Loucy (cell line): ENCODE data around the gene CARD9.

Experiments used
- H2AFZ ChIP-seq: fragments of 200-600 bp; sonication (generic); 2 replicates; pipeline ENCODE4 v1.6.0; 2016; ENCODE audit warnings: antibody characterized with exemption, mild to moderate bottlenecking, low read length, moderate library complexity
- H3F3A ChIP-seq: fragments of 200-600 bp; 2 replicates; pipeline ENCODE4 v1.6.0; 2016; ENCODE audit warnings: antibody characterized with exemption, low read depth, mild to moderate bottlenecking
- H3K27me3 ChIP-seq: fragments of 200-600 bp; sonication (generic); 2 replicates; pipeline ENCODE4 v1.6.1; 2014; ENCODE audit warnings: low read length, mild to moderate bottlenecking; ENCODE audit not compliant: insufficient read depth, poor library complexity, severe bottlenecking
- H3K36me3 ChIP-seq: fragments of 200-600 bp; sonication (generic); 2 replicates; pipeline ENCODE4 v1.6.1; 2016; ENCODE audit warnings: low read length; ENCODE audit not compliant: insufficient read depth
- H3K4me1 ChIP-seq: fragments of 200-600 bp; sonication (generic); 2 replicates; pipeline ENCODE4 v1.5.1; 2014; ENCODE audit warnings: low read length, mild to moderate bottlenecking; ENCODE audit not compliant: insufficient read depth, poor library complexity, severe bottlenecking
- H3K4me2 ChIP-seq: fragments of 200-600 bp; sonication (generic); 2 replicates; pipeline ENCODE4 v1.6.0; 2014; ENCODE audit warnings: antibody characterized with exemption, low read length, low read depth, mild to moderate bottlenecking; ENCODE audit not compliant: poor library complexity, severe bottlenecking
- H3K4me3 ChIP-seq: fragments of 200-600 bp; sonication (generic); 2 replicates; pipeline ENCODE4 v1.5.1; 2014; ENCODE audit warnings: low read length, mild to moderate bottlenecking, mixed read lengths; ENCODE audit not compliant: poor library complexity, severe bottlenecking
- H3K79me2 ChIP-seq: fragments of 200-600 bp; sonication (generic); 2 replicates; pipeline ENCODE4 v1.6.1; 2014; ENCODE audit warnings: low read length; ENCODE audit not compliant: insufficient read depth
- H3K9ac ChIP-seq: fragments of 200-600 bp; sonication (generic); 2 replicates; pipeline ENCODE4 v1.6.0; 2014; ENCODE audit warnings: mild to moderate bottlenecking, low read depth, low read length, moderate library complexity; ENCODE audit not compliant: poor library complexity, severe bottlenecking
- H3K9me2 ChIP-seq: fragments of 200-600 bp; sonication (generic); replicated peaks from 2 replicates; pipeline ENCODE4 v1.6.1; 2016; ENCODE audit warnings: low read depth, low read length, mixed read lengths
- H3K9me3 ChIP-seq: fragments of 200-600 bp; sonication (generic); 2 replicates; pipeline ENCODE4 v1.6.1; 2014; ENCODE audit warnings: mild to moderate bottlenecking, antibody characterized with exemption, low read length, low read depth; ENCODE audit not compliant: insufficient read depth
- H4K20me1 ChIP-seq: fragments of 200-600 bp; sonication (generic); 2 replicates; pipeline ENCODE4 v1.6.0; 2014; ENCODE audit warnings: antibody characterized with exemption, low read length, mild to moderate bottlenecking; ENCODE audit not compliant: insufficient read depth, poor library complexity, severe bottlenecking
- CTCF ChIP-seq: fragments of 200-600 bp; sonication (generic); conservative IDR thresholded peaks from 2 replicates; pipeline ENCODE4 v1.5.1; 2014; ENCODE audit warnings: mild to moderate bottlenecking, antibody characterized with exemption, low read length
- EZH2phosphoT487 ChIP-seq: fragments of 200-600 bp; IDR thresholded peaks from 2 replicates; pipeline ENCODE4 v1.6.1; 2018; ENCODE audit warnings: antibody characterized with exemption, mild to moderate bottlenecking, moderate library complexity, borderline replicate concordance

The CARD9 gene

GRCh38 chr9:136385015-136385414 lies 11.5 kb upstream of the CARD9 start:
- Histone ChIP-seq H3K9me2 (no peaks in the 10 kb centered on the region), H3K9me3 (no peaks in the 10 kb centered on the region), H3K4me3 (no peak overlapping the region), H3K4me2 (no peak overlapping the region), H3F3A (no peaks in the 10 kb centered on the region), H3K36me3 (peaks cover 9% of the 10 kb centered on the region; the same call in 1 of the 2 replicates), H3K79me2 (no peaks in the 10 kb centered on the region), H4K20me1 (no peaks in the 10 kb centered on the region), H2AFZ (no peak overlapping the region), H3K9ac (no peak overlapping the region), H3K4me1 (no peaks in the 10 kb centered on the region), H3K27me3 (no peaks in the 10 kb centered on the region)
- TF ChIP-seq CTCF (no peak), EZH2phosphoT487 (no peak)

GRCh38 chr9:136383436-136383835 lies 10.0 kb upstream of the CARD9 start:
- Histone ChIP-seq H3F3A (no peaks in the 10 kb centered on the region), H3K9me2 (no peaks in the 10 kb centered on the region), H3K4me1 (no peaks in the 10 kb centered on the region), H3K27me3 (no peaks in the 10 kb centered on the region), H3K9me3 (no peaks in the 10 kb centered on the region), H3K36me3 (peaks cover 9% of the 10 kb centered on the region; the same call in 1 of the 2 replicates), H2AFZ (no peak overlapping the region), H3K79me2 (no peaks in the 10 kb centered on the region), H3K4me2 (no peak overlapping the region), H3K9ac (no peak overlapping the region), H4K20me1 (no peaks in the 10 kb centered on the region), H3K4me3 (no peak overlapping the region)
- TF ChIP-seq EZH2phosphoT487 (no peak), CTCF (no peak)

GRCh38 chr9:136381966-136382513 lies 8.6 kb upstream of the CARD9 start:
- Histone ChIP-seq H3K9me2 (no peaks in the 10 kb centered on the region), H3K36me3 (peaks cover 9% of the 10 kb centered on the region; the same call in 1 of the 2 replicates), H3F3A (no peaks in the 10 kb centered on the region), H3K79me2 (no peaks in the 10 kb centered on the region), H3K4me3 (no peak overlapping the region), H3K9ac (no peak overlapping the region), H3K4me2 (no peak overlapping the region), H3K27me3 (no peaks in the 10 kb centered on the region), H3K4me1 (no peaks in the 10 kb centered on the region), H3K9me3 (no peaks in the 10 kb centered on the region), H4K20me1 (no peaks in the 10 kb centered on the region), H2AFZ (no peak overlapping the region)
- no peak for TF ChIP-seq EZH2phosphoT487
- TF ChIP-seq CTCF, result no peak
